Fibroblast of lung (primary cell): Measurements from ENCODE around the gene CACNA1A.

Source experiments
- EZH2 ChIP-seq: IDR thresholded peaks from 2 replicates; pipeline ENCODE4 v1.5.1; 2012; ENCODE audit warnings: low read length, control low read depth, mild to moderate bottlenecking; ENCODE audit errors: missing control alignments
- TF ChIP-seq, protein P1 (sequence below), 2 donors: IDR thresholded peaks in 1 of 2; conservative IDR thresholded peaks in 1 of 2; 1 replicate in 1 of 2; 2 replicates in 1 of 2; pipeline ENCODE4 v1.5.1; 2011 to 2012; ENCODE audit warnings: low read length in 2 of 2, control low read depth in 1 of 2, inconsistent platforms in 1 of 2, low read depth in 1 of 2, mild to moderate bottlenecking in 1 of 2

DNA sequence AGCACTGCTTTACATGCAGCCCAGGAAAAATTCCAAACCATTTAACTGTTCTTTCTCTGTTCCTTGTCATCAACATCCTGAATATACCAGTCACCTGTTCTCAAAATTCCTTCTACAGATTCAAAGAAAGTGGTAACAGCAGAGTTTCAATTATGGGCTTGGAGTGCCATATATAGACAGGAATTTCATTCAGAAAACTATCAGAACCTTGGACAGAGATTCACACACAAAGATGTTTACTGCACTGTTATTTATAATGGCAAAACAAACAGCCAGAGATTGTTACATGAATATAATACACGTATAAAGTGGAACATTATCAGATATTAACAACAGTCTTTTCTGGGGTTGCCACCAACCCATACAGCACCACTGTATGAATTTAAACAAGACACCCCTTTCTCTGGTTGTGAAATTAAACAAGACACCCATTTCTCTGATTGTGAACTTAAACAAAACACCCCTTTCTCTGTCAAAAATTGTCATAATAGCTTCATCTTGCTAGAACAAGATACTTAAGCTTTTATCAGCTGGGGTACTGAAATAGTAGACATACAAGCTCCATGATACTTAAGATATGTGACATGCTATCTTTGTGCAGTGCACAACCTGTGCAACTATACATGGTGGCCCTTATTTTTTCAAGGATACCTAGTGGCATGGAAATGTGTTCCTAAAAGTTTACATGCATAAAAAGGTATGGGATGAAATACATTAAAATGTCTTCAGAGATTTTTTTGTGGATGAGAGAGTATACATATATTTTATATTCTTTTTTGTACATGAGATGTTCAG is 12.6 kb downstream of the CACNA1A start:
- TF ChIP-seq, protein P1, sequence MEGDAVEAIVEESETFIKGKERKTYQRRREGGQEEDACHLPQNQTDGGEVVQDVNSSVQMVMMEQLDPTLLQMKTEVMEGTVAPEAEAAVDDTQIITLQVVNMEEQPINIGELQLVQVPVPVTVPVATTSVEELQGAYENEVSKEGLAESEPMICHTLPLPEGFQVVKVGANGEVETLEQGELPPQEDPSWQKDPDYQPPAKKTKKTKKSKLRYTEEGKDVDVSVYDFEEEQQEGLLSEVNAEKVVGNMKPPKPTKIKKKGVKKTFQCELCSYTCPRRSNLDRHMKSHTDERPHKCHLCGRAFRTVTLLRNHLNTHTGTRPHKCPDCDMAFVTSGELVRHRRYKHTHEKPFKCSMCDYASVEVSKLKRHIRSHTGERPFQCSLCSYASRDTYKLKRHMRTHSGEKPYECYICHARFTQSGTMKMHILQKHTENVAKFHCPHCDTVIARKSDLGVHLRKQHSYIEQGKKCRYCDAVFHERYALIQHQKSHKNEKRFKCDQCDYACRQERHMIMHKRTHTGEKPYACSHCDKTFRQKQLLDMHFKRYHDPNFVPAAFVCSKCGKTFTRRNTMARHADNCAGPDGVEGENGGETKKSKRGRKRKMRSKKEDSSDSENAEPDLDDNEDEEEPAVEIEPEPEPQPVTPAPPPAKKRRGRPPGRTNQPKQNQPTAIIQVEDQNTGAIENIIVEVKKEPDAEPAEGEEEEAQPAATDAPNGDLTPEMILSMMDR (conservative IDR thresholded peaks at IDR 0.05 in 1 of 2, IDR thresholded peaks at IDR 0.05 in 1 of 2; ENCODE audit: low read depth in 1 of 2, low read length in 2 of 2): no peak
- no peak for TF ChIP-seq EZH2
